ENCODE measurements around the gene GRID1.

The GRID1 gene

DNA sequence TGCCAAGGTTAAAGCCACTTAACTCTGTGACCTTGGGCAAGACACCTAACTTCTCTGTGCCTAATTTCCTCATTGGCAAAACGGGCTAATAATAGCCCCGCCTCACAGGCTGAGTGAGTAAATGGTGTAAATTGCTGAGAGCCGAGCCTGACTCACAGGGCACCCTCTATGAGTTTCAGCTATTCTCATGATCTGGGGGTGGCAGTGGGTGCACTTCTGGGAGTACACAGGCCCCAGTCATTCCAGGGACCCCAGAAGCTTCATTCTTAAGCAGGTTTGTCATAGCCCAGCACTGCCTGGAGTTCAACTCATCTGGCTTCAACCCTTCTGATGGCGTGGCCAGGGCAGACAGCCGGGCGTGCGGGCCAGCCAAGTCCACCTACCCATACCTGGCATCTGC lies 137.2 kb downstream of the GRID1 start:
- no peak for DNase-seq (ENCODE audit: low spot score)

DNA sequence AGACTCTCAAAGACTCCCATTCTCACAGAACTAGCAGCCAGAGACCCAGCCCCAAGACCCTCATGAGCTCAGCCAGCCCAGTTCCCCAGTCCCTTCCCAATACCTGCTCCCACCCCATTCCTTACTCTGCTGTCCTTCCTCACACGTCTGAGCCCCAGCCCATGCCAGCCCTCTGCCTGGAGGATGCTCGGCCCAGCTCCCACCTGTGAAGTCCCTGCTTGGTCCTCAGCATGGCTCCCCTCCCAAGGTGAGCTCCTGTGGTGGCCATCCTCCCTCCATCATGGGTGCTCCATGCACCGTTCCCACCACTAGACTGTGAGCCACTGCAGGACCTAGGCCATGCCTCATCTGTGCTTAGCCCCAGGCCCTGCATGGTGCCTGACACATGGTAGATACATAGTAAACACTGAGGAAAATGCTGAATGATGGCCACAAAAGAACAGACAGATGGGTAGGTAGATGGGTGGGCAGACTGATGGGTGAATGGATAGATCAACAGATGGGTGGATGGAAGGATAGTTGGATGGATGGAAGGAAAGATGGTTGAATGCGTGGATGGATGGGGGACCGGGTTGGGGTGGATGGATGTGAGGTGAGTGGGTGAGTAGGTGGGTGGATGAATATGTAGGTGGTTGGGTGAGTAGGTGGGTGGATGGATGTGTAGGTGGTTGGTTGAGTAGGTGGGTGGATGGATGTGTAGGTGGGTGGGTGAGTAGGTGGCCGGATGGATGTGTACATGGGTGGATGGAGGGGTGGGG lies 138.9 kb downstream of the GRID1 start:
- DNase-seq (ENCODE audit: low spot score), result no peak

GRCh38 chr10:86226781-86227201 lies 139.8 kb downstream of the GRID1 start:
- DNase-seq (ENCODE audit: low spot score), result no peak

DNA sequence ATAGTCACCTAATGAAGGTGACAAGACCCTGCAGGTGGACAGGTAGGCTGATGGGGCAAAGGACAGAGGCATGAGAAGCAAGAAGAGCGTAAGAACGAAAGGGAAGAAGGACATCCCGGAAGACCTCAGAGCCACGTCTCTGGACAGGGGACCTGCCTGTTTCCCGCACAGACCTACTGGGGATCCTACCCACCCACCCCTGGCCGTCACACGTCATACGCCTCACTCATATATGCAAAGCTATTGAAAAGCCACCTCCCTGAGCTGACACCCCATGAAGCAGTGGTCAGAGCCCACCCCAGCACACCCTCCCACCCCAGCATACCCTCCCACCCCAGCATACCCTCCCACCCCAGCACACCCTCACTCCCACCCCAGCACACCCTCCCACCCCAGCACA lies 140.6 kb downstream of the GRID1 start:
- DNase-seq (ENCODE audit: low spot score), result no peak

- DNase-seq (ENCODE audit: low spot score), result no peak
These were observed 141.4 kb downstream of the GRID1 start for GRCh38 chr10:86225103-86225782.

- DNase-seq (ENCODE audit: low spot score), result no peak
These were observed 142.1 kb downstream of the GRID1 start for GRCh38 chr10:86224354-86225102.

DNA sequence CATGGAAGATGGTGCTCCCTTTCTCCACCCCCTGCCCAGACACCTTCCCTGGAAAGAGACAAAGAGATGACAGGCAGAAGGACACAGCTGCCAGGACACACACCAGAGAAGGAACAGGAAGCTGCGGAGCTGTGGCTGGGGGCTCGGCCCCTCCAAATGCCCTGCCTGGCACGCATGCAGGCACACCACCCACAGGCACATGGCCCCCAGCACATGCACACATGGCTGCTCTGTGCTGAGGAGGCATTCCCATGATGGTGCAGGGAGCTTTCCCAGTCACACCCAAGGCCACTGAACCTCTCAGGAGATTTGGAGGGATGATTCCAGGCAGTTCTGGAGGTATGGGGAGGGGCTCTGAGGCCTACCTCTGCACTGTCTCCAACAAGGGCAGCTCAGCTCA lies 143.3 kb downstream of the GRID1 start:
- no peak for DNase-seq (ENCODE audit: low spot score)

DNA sequence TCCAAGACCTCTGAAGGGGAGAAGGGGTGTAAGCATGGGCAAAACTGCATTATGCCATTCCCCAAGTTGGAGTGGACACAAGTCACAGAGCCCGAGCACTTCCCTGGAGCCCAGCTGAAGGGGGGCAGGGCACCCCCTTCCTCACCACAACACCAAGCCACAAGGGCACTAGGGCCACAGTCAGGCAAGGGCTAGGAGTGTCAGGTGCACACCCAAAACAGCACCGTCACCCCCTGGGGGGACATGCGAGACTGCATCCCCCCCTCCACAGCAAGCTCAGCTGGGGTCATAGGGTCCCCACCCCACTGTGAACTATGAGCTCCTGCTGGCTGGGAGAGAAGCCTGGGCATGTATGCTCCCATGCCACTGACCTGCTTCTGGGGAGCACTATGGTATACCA lies 143.9 kb downstream of the GRID1 start:
- DNase-seq (ENCODE audit: low spot score), result no peak

- DNase-seq (ENCODE audit: low spot score), result no peak
These were observed 144.3 kb downstream of the GRID1 start for GRCh38 chr10:86222336-86222650.

- no peak for DNase-seq (ENCODE audit: low spot score)
These were observed 144.9 kb downstream of the GRID1 start for GRCh38 chr10:86221442-86222335.

DNA sequence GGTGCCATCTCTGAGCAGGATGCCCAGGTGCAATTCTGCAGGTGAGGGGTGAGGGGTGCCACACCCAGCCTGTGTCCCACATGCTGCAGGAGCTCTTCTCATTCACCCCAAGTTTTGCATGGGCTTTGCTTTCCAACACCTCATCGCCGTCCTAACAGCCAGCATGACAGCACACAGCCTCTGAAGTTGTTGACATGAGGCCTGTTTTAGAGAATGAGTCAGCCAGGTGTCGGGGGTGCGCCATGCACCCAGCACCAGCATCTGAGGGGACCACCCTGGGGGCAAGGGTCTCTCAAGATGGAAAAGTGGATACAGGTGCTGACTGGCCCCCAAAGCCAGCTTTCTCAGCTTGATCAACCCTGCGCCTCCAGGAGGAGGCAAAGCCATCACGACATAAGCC lies 146.0 kb downstream of the GRID1 start:
- DNase-seq (ENCODE audit: low spot score), result no peak

DNA sequence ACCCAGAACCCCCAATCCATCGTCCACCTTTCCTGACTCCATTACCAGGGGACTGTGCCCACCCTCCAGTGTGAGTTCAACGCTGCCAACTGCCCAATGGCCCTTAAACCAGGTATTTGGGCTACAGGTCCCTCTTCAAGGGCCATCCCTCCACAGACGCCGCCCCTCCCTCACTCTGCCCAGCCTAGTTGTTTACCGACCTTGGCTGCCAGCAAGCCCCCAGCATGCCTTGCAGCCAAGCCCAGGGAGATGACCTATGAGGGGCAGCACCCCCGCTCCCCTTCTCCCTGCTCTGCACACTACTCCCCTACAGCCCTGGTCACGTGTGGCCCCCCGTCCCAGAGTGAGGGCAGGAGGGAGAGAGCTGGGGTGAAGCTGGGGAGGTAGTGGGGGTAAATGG lies 147.3 kb downstream of the GRID1 start:
- DNase-seq (ENCODE audit: low spot score), result no peak

GRCh38 chr10:86218842-86219241 lies 147.8 kb downstream of the GRID1 start:
- DNase-seq (ENCODE audit: low spot score), result no peak

GRCh38 chr10:86218160-86218559 lies 148.4 kb downstream of the GRID1 start:
- DNase-seq (ENCODE audit: low spot score), result no peak

DNA sequence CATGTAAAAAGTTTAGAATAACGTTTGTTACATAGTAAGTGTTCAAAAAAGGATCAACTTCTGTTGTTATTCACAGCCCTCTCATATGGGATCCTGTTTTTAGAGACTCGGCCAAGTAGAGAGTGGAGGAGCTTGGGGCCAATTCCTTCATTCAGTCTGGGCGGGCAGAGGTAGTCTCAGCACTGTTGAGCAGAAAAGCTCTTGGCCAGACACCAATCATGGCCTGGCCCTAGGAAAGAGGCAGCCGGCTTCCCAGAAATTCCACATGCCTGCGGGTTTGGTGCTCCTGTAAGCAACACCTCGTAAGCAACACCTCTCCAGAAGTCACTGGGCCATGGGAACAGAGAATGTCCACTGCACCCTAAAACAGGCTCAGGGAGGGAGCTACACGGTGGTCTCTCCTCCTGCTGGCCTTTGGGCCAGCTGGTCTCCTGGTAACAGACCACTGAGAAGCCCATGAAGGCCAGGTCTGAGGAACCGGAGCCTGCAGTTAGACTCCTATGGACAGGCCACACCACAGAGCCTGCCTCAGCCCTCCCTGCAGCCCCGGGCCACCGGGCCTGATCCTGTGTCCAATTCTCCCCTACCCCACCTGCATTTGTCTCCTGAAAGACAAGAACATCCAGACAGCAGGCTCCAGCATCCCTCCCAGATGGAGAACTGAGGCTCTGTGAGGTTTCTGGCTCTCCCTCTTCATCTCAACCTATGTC lies 149.1 kb downstream of the GRID1 start:
- no peak for DNase-seq (ENCODE audit: low spot score)

DNA sequence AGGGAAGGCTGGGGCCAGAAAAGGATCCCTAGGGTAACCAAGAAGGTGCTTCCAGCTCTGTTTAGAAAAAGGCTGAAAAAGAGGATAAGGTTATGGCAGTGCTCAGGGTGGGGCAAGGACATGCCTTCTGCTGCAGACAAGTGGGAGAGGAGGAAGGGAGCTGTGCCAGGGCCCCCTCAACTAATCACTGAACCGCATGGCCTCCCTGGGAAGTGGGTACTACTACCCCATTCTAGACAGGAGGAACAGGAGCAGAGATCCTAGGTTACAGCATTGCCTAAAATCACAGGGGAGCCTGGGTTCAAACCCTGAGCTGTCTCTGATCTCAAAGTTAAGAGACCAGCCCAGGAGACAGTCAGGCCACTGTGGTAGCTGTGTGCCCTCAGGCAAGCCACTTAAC lies 149.7 kb downstream of the GRID1 start:
- no peak for DNase-seq (ENCODE audit: low spot score)

- DNase-seq (ENCODE audit: low spot score), result no peak
These were observed 150.9 kb downstream of the GRID1 start for GRCh38 chr10:86215712-86216111.

DNA sequence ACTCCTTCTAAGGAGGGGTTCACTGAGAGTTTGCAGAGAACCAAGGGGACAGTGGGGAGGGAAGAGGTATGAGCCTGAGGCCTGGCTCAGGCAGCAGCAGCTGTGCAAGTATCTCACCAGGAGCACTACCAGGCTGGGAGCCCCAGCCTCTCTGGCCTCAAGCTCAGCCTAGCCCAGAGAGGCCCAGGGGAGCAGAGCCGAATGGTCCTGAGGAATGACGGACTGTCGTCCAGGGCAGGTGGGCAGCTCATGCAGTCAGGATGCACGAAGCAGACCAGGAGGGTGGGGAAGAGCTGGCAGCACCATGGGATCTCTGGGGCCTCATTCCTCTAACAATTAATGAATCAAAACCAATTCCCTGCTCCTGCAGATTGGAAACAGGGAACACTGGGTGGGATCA lies 151.5 kb downstream of the GRID1 start:
- no peak for DNase-seq (ENCODE audit: low spot score)

GRCh38 chr10:86213148-86213547 lies 153.4 kb downstream of the GRID1 start:
- no peak for DNase-seq (ENCODE audit: low spot score)

- no peak for DNase-seq (ENCODE audit: low spot score)
These were observed 154.2 kb downstream of the GRID1 start for GRCh38 chr10:86212391-86212700.

GRCh38 chr10:86211691-86212390 lies 154.8 kb downstream of the GRID1 start:
- DNase-seq (ENCODE audit: low spot score), result no peak
